Stimulated activated CD8-positive, alpha-beta memory T cell treated with anti-CD3 and anti-CD28 coated beads, Interleukin-4, amount 100 ng/mL, for 4 hours (primary cell): ENCODE data around the gene ARHGAP45.

ENCODE experiments used
- DNase-seq, 2 donors: peaks; one replicate each; pipeline ENCODE4 v3.0.0-alpha.2; 2020; ENCODE audit warnings: low read depth in 2 of 2, low spot score in 1 of 2

ARHGAP45 gene

DNA sequence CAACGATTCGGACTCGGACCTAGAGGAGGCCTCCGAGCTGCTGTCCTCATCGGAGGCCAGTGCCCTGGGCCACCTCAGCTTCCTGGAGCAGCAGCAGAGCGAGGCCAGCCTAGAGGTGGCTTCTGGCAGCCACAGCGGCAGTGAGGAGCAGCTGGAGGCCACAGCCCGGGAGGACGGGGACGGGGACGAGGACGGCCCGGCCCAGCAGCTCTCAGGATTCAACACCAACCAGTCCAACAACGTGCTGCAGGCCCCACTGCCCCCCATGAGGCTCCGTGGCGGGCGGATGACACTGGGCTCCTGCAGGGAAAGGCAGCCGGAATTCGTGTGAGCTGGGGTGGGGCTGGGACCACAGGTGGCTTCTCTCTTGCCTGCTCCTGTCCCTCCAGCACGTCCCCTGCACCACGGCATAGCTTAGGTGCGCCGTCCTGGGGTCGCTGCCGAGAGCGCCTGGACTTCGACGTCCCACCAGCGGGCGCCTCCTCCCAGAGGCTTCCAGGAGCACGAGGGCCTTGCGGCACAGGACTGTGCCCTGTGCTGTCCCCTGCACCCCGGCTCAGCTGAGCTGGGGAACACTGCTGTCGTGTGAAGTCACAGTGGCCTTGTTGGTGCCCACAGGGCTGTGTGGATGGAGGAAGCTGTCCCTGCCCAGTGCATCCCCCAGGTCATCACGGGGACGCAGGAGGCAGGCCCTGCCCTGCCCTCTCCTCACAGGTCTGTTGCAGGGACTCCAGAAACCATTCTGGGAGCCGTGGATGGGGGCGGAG, 18.9 kb downstream of the ARHGAP45 start:
- no peak for DNase-seq

- DNase-seq: no peak
Measured at GRCh38 chr19:1086613-1087012, 19.6 kb downstream of the ARHGAP45 start.

DNA sequence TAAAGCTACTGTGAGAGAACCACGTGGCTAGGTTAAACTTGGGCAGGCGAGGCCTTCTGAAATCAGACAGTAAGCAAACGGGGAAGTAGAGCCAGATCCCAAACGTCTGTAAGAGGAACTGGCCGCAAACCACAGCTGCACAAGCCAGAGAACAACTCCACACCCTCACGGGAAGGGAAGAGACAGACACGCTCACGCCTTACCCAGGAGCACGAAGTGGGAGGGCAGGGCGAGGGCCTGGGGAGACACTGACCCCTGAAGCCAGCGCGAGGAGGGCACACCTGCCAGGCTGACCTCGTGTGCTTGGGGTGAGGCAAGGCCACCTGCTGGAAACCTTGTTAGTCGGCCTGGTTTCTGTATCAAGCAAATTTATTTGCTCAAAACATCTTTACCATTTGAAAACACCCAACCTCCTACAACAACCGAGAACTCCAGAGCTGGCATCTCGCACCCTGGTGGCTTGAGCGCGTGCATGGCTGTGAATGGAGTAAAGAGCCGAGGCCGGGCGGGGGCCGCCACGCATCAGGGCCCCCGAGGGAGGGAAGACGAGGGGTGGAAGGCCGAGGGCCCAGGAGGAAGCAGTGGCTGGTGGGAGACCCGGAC, 20.9 kb downstream of the ARHGAP45 start:
- no peak for DNase-seq

- DNase-seq: no peak
Measured at GRCh38 chr19:1088416-1089010, 21.5 kb downstream of the ARHGAP45 start.

GRCh38 chr19:1089126-1089771, 22.3 kb downstream of the ARHGAP45 start:
- DNase-seq: no peak

DNA sequence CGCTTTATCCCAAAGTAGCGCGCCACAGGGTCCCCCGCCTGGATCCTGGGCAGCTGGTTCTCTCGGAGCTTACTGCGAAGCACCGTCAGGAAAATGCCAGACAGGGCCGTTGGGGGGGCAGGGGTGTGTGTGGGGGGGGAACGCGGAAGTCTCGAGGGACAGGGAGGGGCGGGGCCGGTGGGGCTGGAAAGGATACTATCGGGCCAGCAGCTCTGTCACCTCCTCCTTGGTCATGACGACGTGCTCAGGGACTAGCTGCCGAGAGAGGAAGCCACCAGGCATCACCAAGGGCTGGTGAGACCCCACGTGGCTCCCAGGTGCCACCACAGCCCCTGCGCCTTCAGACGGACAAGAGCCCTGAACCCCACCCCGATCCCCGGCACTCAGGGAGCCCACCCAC, 22.9 kb downstream of the ARHGAP45 start:
- DNase-seq: no peak

- peak; percentile 44 to 61 for DNase-seq
Measured at GRCh38 chr19:1090731-1091543, 24.0 kb downstream of the ARHGAP45 start.

DNA sequence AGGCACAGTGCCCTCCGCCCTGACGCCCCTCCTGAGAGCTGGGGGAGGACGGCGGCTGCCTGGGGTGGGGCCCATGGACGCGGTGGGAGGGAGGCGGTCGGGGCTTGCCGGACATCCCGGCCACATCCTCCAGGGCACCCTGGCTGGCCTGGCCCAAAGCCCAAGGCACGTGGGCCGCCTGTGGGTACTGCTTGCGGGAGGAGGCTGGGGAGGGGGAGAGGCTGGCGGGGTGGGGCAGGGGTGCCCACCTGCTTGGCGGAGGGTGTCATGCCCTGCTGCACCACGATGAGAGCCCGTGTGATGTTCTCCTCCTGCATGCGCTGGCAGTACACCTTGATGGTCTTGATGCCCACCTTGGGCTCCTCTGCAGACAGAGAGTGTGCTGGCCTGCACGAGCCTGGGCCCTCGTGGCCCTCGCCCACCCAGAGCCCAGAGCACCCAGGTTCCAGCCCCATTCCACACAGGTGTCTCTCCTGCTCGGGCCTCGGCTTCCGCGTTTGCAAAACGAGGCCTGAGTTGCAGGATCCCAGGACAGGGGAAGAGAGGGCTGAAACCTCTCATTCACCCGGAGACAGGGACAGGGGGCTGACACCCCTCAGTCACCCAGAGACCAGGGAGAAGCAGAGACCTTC, 24.7 kb downstream of the ARHGAP45 start:
- DNase-seq: no peak

- no peak for DNase-seq
Measured at GRCh38 chr19:1093330-1093729, 26.4 kb downstream of the ARHGAP45 start.

DNA sequence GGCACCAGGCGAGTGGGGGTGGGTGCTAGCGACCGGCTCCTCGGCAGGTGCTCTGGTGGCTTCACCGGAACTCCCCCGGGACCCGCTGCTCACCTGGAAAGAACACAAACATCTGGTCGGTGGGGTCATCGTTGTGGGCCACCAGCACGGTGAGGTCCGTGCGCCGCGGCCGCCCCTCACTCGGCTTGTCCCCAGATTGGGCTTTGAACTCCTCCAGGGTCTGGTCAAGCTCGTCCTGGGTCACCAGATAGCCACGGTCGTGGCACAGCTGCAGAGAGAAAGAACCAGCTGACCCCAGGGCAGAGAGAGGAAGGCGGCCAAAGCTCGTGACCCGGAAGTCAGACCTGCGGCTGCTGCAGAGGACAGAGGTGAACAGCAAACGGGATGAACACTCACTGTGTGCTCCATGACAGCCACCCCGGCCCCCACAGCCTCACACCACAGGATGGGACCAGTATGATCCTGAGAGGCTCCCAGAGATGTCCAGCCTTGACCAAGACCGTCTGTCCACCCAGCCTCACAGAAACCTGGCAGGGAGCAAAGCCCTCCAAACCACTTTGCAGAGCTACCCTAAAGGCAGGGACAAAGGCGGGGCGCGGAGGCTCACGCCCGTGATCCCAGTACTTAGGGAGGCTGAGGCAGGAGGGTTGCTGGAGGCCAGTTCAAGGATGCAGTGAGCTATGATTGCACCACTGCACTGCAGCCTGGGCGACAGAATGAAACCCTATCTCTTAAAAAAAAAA, 27.0 kb downstream of the ARHGAP45 start:
- no peak for DNase-seq

DNA sequence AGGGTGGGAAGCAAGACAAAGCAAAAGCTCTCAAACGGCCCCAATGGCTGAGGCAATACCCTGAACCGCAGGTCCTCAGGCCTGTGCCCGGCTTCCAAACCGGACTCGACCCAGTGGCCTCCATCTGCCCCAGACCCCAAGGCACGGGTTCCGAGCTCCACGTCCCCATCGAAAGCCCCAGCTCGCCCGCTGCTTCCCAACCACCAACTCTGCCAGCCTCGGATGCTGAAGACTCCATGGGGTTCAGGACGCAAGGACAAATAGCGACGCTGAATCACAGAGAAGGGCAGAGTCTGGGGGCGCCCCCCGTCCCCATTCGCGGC, 27.6 kb downstream of the ARHGAP45 start:
- no peak for DNase-seq

DNA sequence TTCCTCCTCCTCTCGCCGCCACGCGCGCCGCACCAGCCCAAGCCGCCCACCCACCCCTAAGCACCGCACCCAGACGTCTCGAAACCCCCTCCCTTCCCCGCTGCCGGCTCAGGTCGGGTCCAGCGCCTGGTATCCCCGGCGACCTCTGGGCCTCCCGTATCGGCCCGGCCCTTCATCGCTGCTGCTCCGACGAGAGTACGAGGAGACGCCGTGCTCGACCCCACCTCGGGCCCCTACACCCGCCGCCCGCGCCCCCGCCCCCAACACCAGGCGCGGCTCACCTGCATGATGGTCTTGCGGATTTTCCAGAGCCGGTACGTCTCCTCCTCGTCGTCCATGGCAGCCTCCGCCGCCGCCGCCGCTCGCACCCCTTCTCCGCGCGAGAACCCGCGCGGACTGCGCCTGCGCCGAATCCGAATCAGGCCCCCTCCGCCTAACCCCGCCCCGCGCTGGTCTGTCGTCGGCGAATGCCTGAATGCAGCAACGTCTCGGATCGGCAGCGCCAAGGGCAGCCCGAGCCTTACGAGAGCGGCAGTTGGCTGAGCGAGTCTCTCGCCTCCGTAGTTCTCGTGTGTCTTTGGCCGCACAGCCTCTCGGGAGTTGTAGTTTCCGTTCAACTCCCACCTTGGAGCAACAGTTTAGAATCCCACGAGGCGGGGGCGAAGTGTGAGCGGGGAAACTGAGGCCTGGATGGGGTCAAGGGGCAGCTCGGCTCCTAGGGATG, 28.2 kb downstream of the ARHGAP45 start, which contains the start of gene POLR2E:
Gene POLR2E (minus strand): TSS at position 398 of the 724 bp plus-strand sequence. CDS start 60 bp downstream, at position 338.
- DNase-seq: peak; percentile 93 to 95

- no peak for DNase-seq
Measured at GRCh38 chr19:1097810-1098176, 30.8 kb downstream of the ARHGAP45 start.

DNA sequence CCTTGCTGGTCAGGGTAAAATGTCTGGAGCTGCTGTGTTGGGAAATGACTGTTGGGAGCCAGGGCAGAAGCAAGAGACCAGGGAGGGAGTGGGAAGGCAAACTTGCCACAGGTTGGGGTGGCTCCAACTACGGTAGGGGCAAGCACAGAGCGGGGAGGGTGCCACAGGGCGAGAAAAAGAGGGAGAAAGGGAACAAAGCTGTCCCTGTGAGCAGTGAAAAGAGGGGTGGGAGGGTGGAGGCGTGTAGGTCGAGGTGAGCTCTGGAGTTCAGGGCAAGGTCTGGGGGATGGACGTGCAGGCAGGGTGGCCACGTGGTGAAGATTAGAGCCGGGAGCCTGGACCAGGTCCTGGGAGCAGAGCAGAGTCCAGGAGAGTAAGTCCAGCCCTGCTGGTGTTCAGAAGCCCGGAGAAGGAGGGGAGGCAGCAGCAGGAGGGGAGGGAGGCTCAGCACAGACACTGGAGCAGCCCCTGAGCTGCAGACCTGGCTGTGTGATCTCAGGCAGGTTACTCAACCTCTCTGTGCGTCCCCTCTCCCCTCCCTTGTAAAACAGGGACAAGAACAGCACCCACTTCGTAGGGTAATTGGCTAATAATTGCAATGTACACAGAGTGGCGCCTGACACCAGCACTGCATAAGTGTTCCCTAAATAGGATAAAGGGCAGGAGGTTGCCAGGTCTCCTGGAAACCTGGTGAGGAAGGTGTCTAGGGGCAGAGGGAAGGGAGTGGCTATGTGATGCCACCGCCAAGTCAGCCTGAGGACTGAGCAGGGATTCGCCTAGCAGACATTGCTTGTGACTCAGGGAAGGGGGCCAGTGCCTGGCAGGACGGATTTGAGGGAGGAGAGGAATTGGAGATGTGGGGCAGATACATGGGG, 31.4 kb downstream of the ARHGAP45 start:
- DNase-seq: no peak

GRCh38 chr19:1101337-1101698, 34.4 kb downstream of the ARHGAP45 start:
- no peak for DNase-seq

- DNase-seq: peak in 1 of 2 donors; percentile 65
Measured at GRCh38 chr19:1102407-1103131, 35.6 kb downstream of the ARHGAP45 start.

GRCh38 chr19:1103132-1103707, 36.3 kb downstream of the ARHGAP45 start:
- no peak for DNase-seq
